Measurements from ENCODE around the gene C8G. TPM values are rescaled to one million over a fixed set of nuclear protein-coding genes. Genes with fewer than 3 reads are reported as not detected.

Gene C8G
- total RNA-seq, 1 experiment from 2014 or later = 2.1 TPM

DNA sequence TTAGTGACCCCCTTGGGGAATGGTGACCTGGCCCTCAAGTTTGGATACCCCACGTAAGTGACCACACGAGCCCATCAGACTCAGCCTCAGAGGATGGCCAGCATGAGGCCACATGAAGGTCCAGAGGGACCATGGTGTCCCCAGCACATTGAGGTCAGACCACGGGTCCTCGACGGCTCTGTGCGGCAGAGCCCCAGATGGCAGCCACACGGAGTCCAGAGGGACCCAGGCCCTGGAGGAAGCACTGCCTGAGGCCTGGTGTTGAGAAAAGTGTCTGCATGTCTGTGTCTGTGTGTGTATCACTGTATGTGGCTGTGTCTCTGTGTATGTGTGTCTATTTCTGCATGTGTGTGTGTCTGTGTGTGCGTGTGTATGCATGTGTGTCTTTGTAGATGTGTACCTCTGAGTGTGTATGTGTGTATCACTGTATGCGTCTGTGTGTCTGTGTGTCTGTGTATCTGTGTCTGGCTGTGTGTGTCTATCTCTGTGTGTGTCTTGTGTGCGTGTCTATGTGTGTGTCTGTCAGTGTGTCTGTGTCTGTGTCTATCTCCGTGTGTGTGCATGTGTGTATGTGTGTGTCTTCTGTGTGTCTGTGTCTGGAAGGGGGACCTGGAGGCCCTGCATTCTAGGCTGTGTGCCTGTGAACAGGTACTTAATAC, 38.7 kb downstream of the C8G start:
- ChIA-PET RAD21 (ENCODE audit: low non-redundant PET in 1 of 2, low total read pairs in 2 of 2, uncharacterized antibody in 2 of 2, unreplicated experiment in 2 of 2) (no interaction called here), CTCF (no interaction called here), POLR2A (no interaction called here)
- DNase-seq (ENCODE audit: low read depth, low spot score) (no peak), ATAC-seq (no peak)
- no peaks in the 10 kb centered on the region for H3K79me2 ChIP-seq (ENCODE audit: insufficient read depth, low read length)
- no peak overlapping the region for H3K4me3 ChIP-seq (replicated peaks in 1 of 2; ENCODE audit: low read depth in 1 of 2, low read length in 2 of 2)
- no peaks in the 10 kb centered on the region for H3K27me3 ChIP-seq (ENCODE audit: insufficient read depth, low read length)
- H3K9me2 ChIP-seq (ENCODE audit: insufficient read depth) = no peaks in the 10 kb centered on the region
- no peaks in the 10 kb centered on the region for H3K9me3 ChIP-seq (ENCODE audit: control insufficient read depth in 1 of 2, insufficient read depth in 1 of 2, low read depth in 1 of 2, low read length in 2 of 2)
- H3K4me1 ChIP-seq (ENCODE audit: control insufficient read depth in 1 of 2, insufficient read depth in 2 of 2, low read length in 2 of 2) = peaks cover 0 to 5% of the 10 kb centered on the region in 2 experiments; a peak in 1 of 4 replicates
- intact Hi-C loops (cut with micrococcal nuclease) = no loop called here
- no peak overlapping the region for H3K4me2 ChIP-seq (ENCODE audit: low read length)
- no peak overlapping the region for H3K27ac ChIP-seq (ENCODE audit: low read depth, low read length)
- BruUV-seq (replicated peaks) = no TSS peak
- no peaks in the 10 kb centered on the region for H3K36me3 ChIP-seq (ENCODE audit: control insufficient read depth in 1 of 2, insufficient read depth in 2 of 2, low read length in 2 of 2)
- TF ChIP-seq EGR1 (IDR thresholded peaks at IDR 0.05; ENCODE audit: low read depth) = no peak
- TF ChIP-seq ELF1 (IDR thresholded peaks at IDR 0.05; ENCODE audit: borderline replicate concordance, low read depth) = no peak
- TF ChIP-seq SIN3A (IDR thresholded peaks at IDR 0.05; ENCODE audit: low read depth) = no peak
- no peak for TF ChIP-seq TCF7L2 (IDR thresholded peaks at IDR 0.05; ENCODE audit: borderline replicate concordance, extremely low read depth, insufficient read depth, insufficient read length)
- TF ChIP-seq SP1 (IDR thresholded peaks at IDR 0.05; ENCODE audit: low read depth) = no peak
- H2AFZ ChIP-seq (ENCODE audit: low read depth, low read length, poor library complexity, severe bottlenecking) = no peak overlapping the region
- no peak overlapping the region for H3K9ac ChIP-seq (ENCODE audit: low read length)
- no peaks in the 10 kb centered on the region for H4K20me1 ChIP-seq (ENCODE audit: insufficient read depth)

DNA sequence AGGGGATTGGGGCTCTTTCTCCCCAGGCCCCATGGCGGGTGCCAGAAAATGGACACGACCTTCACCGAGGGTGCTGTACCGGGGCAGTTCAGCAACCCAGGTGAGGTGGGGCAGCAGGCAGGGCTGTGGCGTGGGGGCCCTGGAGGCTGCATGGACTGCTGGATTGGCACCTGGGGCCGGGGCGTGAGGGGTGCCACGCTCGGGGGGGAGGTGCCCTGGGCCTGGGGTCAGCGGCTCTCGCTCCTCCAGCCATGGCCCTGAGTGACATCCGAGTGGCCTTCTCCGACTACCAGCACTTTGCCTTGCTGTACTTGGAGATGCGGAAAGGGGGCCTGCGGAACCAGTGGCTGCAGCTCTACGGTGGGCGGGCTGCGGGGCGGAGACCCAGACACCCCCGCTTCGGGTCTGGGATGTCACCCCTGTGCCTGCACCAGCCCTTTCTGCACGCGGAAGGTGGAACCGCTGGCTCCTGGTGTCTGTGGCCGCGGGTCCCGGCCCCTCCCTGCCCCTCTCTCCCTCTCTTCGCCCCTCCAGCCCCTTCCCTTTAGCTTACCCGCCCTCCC, 39.5 kb downstream of the C8G start:
- H3K27ac ChIP-seq (ENCODE audit: low read depth, low read length) = no peak overlapping the region
- no peaks in the 10 kb centered on the region for H3K79me2 ChIP-seq (ENCODE audit: insufficient read depth, low read length)
- POLR2A ChIA-PET = no interaction called here
- no TSS peak for BruUV-seq (replicated peaks)
- H3K9me3 ChIP-seq (ENCODE audit: control insufficient read depth in 1 of 2, insufficient read depth in 1 of 2, low read depth in 1 of 2, low read length in 2 of 2) = no peaks in the 10 kb centered on the region
- CTCF ChIA-PET = no interaction called here
- no peak overlapping the region for H3K4me2 ChIP-seq (ENCODE audit: low read length)
- H3K27me3 ChIP-seq (ENCODE audit: insufficient read depth, low read length) = no peaks in the 10 kb centered on the region
- RAD21 ChIA-PET (ENCODE audit: low non-redundant PET in 1 of 2, low total read pairs in 2 of 2, uncharacterized antibody in 2 of 2, unreplicated experiment in 2 of 2) = no interaction called here
- intact Hi-C loops (cut with micrococcal nuclease) = no loop called here
- H3K4me1 ChIP-seq (ENCODE audit: control insufficient read depth in 1 of 2, insufficient read depth in 2 of 2, low read length in 2 of 2) = no peaks in the 10 kb centered on the region
- no peak overlapping the region for H3K9ac ChIP-seq (ENCODE audit: low read length)
- no peaks in the 10 kb centered on the region for H3K9me2 ChIP-seq (ENCODE audit: insufficient read depth)
- DNase-seq (ENCODE audit: low read depth, low spot score) = no peak
- no peak for ATAC-seq
- H2AFZ ChIP-seq (ENCODE audit: low read depth, low read length, poor library complexity, severe bottlenecking) = no peak overlapping the region
- H3K36me3 ChIP-seq (ENCODE audit: control insufficient read depth in 1 of 2, insufficient read depth in 2 of 2, low read length in 2 of 2) = no peaks in the 10 kb centered on the region
- H4K20me1 ChIP-seq (ENCODE audit: insufficient read depth) = no peaks in the 10 kb centered on the region
- no peak overlapping the region for H3K4me3 ChIP-seq (replicated peaks in 1 of 2; ENCODE audit: low read depth in 1 of 2, low read length in 2 of 2)
- TF ChIP-seq, protein P1, sequence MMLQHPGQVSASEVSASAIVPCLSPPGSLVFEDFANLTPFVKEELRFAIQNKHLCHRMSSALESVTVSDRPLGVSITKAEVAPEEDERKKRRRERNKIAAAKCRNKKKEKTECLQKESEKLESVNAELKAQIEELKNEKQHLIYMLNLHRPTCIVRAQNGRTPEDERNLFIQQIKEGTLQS (IDR thresholded peaks at IDR 0.05) = no peak
- TF ChIP-seq EZH2phosphoT487 (IDR thresholded peaks at IDR 0.05; ENCODE audit: borderline replicate concordance) (no peak), EGR1 (IDR thresholded peaks at IDR 0.05; ENCODE audit: low read depth) (no peak), SIN3A (IDR thresholded peaks at IDR 0.05; ENCODE audit: low read depth) (no peak), CBX3 (IDR thresholded peaks at IDR 0.05; ENCODE audit: low read depth) (no peak), POLR2AphosphoS5 (IDR thresholded peaks at IDR 0.05; ENCODE audit: low read depth, low read length) (no peak), YY1 (IDR thresholded peaks at IDR 0.05; ENCODE audit: extremely low read depth, insufficient replicate concordance, low read depth, low read length) (no peak), SRF (IDR thresholded peaks at IDR 0.05; ENCODE audit: low read depth) (no peak), RAD21 (IDR thresholded peaks at IDR 0.05; ENCODE audit: low read depth) (no peak), CEBPB (IDR thresholded peaks at IDR 0.05; ENCODE audit: low read depth) (no peak), EZH2 (IDR thresholded peaks at IDR 0.05) (no peak), ELF1 (IDR thresholded peaks at IDR 0.05; ENCODE audit: borderline replicate concordance, low read depth) (no peak), JUND (IDR thresholded peaks at IDR 0.05) (no peak)
- TF ChIP-seq, protein P2, sequence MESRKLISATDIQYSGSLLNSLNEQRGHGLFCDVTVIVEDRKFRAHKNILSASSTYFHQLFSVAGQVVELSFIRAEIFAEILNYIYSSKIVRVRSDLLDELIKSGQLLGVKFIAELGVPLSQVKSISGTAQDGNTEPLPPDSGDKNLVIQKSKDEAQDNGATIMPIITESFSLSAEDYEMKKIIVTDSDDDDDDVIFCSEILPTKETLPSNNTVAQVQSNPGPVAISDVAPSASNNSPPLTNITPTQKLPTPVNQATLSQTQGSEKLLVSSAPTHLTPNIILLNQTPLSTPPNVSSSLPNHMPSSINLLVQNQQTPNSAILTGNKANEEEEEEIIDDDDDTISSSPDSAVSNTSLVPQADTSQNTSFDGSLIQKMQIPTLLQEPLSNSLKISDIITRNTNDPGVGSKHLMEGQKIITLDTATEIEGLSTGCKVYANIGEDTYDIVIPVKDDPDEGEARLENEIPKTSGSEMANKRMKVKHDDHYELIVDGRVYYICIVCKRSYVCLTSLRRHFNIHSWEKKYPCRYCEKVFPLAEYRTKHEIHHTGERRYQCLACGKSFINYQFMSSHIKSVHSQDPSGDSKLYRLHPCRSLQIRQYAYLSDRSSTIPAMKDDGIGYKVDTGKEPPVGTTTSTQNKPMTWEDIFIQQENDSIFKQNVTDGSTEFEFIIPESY (IDR thresholded peaks at IDR 0.05; ENCODE audit: extremely low read depth, insufficient replicate concordance, low read length) = no peak
- TF ChIP-seq, protein P3, sequence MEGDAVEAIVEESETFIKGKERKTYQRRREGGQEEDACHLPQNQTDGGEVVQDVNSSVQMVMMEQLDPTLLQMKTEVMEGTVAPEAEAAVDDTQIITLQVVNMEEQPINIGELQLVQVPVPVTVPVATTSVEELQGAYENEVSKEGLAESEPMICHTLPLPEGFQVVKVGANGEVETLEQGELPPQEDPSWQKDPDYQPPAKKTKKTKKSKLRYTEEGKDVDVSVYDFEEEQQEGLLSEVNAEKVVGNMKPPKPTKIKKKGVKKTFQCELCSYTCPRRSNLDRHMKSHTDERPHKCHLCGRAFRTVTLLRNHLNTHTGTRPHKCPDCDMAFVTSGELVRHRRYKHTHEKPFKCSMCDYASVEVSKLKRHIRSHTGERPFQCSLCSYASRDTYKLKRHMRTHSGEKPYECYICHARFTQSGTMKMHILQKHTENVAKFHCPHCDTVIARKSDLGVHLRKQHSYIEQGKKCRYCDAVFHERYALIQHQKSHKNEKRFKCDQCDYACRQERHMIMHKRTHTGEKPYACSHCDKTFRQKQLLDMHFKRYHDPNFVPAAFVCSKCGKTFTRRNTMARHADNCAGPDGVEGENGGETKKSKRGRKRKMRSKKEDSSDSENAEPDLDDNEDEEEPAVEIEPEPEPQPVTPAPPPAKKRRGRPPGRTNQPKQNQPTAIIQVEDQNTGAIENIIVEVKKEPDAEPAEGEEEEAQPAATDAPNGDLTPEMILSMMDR (IDR thresholded peaks at IDR 0.05 in 2 of 3, conservative IDR thresholded peaks at IDR 0.05 in 1 of 3; ENCODE audit: borderline replicate concordance in 1 of 3, insufficient read depth in 1 of 3, low read depth in 2 of 3, low read length in 2 of 3) = no peak
